SK-N-SH treated with all-trans-retinoic acid at 6 μM for 48 hours (cell line): ENCODE results near the gene MYT1.

Experiments used
- ATAC-seq: fragments of 200-7000 bp; cut with Tn5 transposase; 3 replicates; pipeline ENCODE4 v1.9.1; 2020; ENCODE audit warnings: mild to moderate bottlenecking, moderate library complexity
- ARNTL ChIP-seq: fragments of 450-650 bp; formaldehyde crosslinking; IDR thresholded peaks from 2 replicates; pipeline ENCODE4 v1.5.0; 2020; ENCODE audit warnings: low read depth, mild to moderate bottlenecking, moderate library complexity, borderline replicate concordance
- BACH2 ChIP-seq: fragments of 250-450 bp; sonication (Bioruptor Pico); IDR thresholded peaks from 2 replicates; pipeline ENCODE4 v1.9.0; 2021; ENCODE audit warnings: mild to moderate bottlenecking, borderline replicate concordance
- CSDC2 ChIP-seq: fragments of 250-450 bp; sonication (Bioruptor Pico); IDR thresholded peaks from 2 replicates; pipeline ENCODE4 v1.5.0; 2020; ENCODE audit warnings: mild to moderate bottlenecking, moderate library complexity
- ESRRG ChIP-seq: fragments of 250-450 bp; sonication (Bioruptor Pico); IDR thresholded peaks from 2 replicates; pipeline ENCODE4 v1.6.1; 2021; ENCODE audit warnings: mild to moderate bottlenecking
- GLIS3 ChIP-seq: fragments of 250-450 bp; sonication (Bioruptor Pico); IDR thresholded peaks from 2 replicates; pipeline ENCODE4 v1.5.0; 2020; ENCODE audit warnings: mild to moderate bottlenecking, moderate library complexity
- ISL1 ChIP-seq: fragments of 250-450 bp; sonication (Bioruptor Pico); IDR thresholded peaks from 2 replicates; pipeline ENCODE4 v2.1.2; 2022; ENCODE audit warnings: mild to moderate bottlenecking, moderate library complexity
- OSR1 ChIP-seq: fragments of 250-450 bp; sonication (Bioruptor Pico); IDR thresholded peaks from 2 replicates; pipeline ENCODE4 v1.8.0; 2022; ENCODE audit warnings: moderate library complexity, mild to moderate bottlenecking, inconsistent platforms
- PPARA ChIP-seq: fragments of 250-450 bp; sonication (Bioruptor Pico); IDR thresholded peaks from 2 replicates; pipeline ENCODE4 v1.5.0; 2020; ENCODE audit warnings: mild to moderate bottlenecking, borderline replicate concordance
- RARB ChIP-seq: fragments of 250-450 bp; sonication (Bioruptor Pico); IDR thresholded peaks from 2 replicates; pipeline ENCODE4 v1.8.0; 2021; ENCODE audit warnings: mild to moderate bottlenecking, moderate library complexity
- SNAI2 ChIP-seq: fragments of 250-450 bp; sonication (Bioruptor Pico); IDR thresholded peaks from 2 replicates; pipeline ENCODE4 v1.5.0; 2020; ENCODE audit warnings: mild to moderate bottlenecking, moderate library complexity
- TCF4 ChIP-seq: fragments of 250-450 bp; sonication (Bioruptor Pico); IDR thresholded peaks from 2 replicates; pipeline ENCODE4 v1.8.0; 2021; ENCODE audit warnings: mild to moderate bottlenecking, moderate library complexity, borderline replicate concordance
- TOX ChIP-seq: fragments of 250-450 bp; sonication (Bioruptor Pico); IDR thresholded peaks from 2 replicates; pipeline ENCODE4 v1.8.0; 2021; ENCODE audit warnings: mild to moderate bottlenecking, moderate library complexity, borderline replicate concordance
- TSHZ2 ChIP-seq: fragments of 250-450 bp; sonication (Bioruptor Pico); IDR thresholded peaks from 2 replicates; pipeline ENCODE4 v1.5.0; 2020; ENCODE audit warnings: mild to moderate bottlenecking, moderate library complexity
- ZC3H10 ChIP-seq: fragments of 250-450 bp; sonication (Bioruptor Pico); IDR thresholded peaks from 2 replicates; pipeline ENCODE4 v1.5.1; 2021; ENCODE audit warnings: mild to moderate bottlenecking, moderate library complexity
- ZFP3 ChIP-seq: fragments of 250-450 bp; sonication (Bioruptor Pico); IDR thresholded peaks from 2 replicates; pipeline ENCODE4 v1.5.0; 2020; ENCODE audit warnings: mild to moderate bottlenecking, moderate library complexity
- ZFP30 ChIP-seq: fragments of 450-650 bp; formaldehyde crosslinking; IDR thresholded peaks from 2 replicates; pipeline ENCODE4 v1.5.0; 2022; ENCODE audit warnings: mild to moderate bottlenecking, moderate library complexity
- ZNF565 ChIP-seq: fragments of 450-650 bp; formaldehyde crosslinking; conservative IDR thresholded peaks from 2 replicates; pipeline ENCODE4 v1.5.0; 2020; ENCODE audit warnings: low read depth, mild to moderate bottlenecking, moderate library complexity
- ZNF70 ChIP-seq: fragments of 450-650 bp; formaldehyde crosslinking; IDR thresholded peaks from 2 replicates; pipeline ENCODE4 v1.5.0; 2020; ENCODE audit warnings: mild to moderate bottlenecking, moderate library complexity
- ZNF8 ChIP-seq: fragments of 450-650 bp; formaldehyde crosslinking; IDR thresholded peaks from 2 replicates; pipeline ENCODE4 v1.5.0; 2020; ENCODE audit warnings: mild to moderate bottlenecking, moderate library complexity
- TF ChIP-seq, protein P1 (sequence below): fragments of 250-450 bp; sonication (Bioruptor Pico); IDR thresholded peaks from 2 replicates; pipeline ENCODE4 v1.5.1; 2020; ENCODE audit warnings: low read depth, mild to moderate bottlenecking, moderate library complexity
- TF ChIP-seq, protein P2 (sequence below): fragments of 250-450 bp; sonication (Bioruptor Pico); IDR thresholded peaks from 2 replicates; pipeline ENCODE4 v1.5.1; 2021; ENCODE audit warnings: mild to moderate bottlenecking, moderate library complexity

The MYT1 gene

DNA sequence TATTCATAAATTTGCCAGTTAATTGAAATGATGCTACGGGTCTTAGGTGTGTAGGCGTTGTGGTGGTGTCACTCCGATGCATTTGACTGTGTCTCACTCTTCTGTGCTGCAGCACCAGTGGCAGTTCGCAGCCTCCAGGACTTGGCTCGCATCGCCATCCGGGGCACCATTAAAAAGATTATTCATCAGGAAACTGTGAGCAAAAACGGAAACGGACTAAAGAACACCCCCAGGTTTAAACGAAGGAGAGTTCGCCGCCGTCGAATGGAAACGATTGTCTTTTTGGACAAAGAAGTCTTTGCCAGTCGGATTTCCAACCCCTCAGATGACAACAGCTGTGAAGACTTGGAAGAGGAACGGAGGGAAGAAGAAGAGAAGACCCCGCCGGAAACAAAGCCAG, 108.9 kb downstream of the MYT1 start:
- no peak for TF ChIP-seq PPARA
- TF ChIP-seq, all 23 proteins: peak for 0
- ATAC-seq, result no peak

- no peak for ATAC-seq
- no peak for TF ChIP-seq CSDC2 (CRISPR knock-in tag)
- no peak for TF ChIP-seq TSHZ2 (CRISPR knock-in tag)
- no peak for TF ChIP-seq SNAI2
- no peak for TF ChIP-seq RARB (CRISPR knock-in tag)
- no peak for TF ChIP-seq ZNF565 (CRISPR knock-in tag)
- TF ChIP-seq ZC3H10 (CRISPR knock-in tag), result no peak
- TF ChIP-seq, protein P1, sequence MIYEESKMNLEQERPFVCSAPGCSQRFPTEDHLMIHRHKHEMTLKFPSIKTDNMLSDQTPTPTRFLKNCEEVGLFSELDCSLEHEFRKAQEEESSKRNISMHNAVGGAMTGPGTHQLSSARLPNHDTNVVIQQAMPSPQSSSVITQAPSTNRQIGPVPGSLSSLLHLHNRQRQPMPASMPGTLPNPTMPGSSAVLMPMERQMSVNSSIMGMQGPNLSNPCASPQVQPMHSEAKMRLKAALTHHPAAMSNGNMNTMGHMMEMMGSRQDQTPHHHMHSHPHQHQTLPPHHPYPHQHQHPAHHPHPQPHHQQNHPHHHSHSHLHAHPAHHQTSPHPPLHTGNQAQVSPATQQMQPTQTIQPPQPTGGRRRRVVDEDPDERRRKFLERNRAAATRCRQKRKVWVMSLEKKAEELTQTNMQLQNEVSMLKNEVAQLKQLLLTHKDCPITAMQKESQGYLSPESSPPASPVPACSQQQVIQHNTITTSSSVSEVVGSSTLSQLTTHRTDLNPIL (CRISPR knock-in tag), result no peak
- no peak for TF ChIP-seq ESRRG
- no peak for TF ChIP-seq ZFP3 (CRISPR knock-in tag)
- no peak for TF ChIP-seq ISL1 (CRISPR knock-in tag)
- TF ChIP-seq TCF4 (CRISPR knock-in tag), result no peak
- no peak for TF ChIP-seq TOX (CRISPR knock-in tag)
- TF ChIP-seq ZFP30 (CRISPR knock-in tag), result no peak
- no peak for TF ChIP-seq ARNTL (CRISPR knock-in tag)
- TF ChIP-seq ZNF70 (CRISPR knock-in tag), result no peak
- TF ChIP-seq ZNF8 (CRISPR knock-in tag), result no peak
- TF ChIP-seq PPARA, result no peak
- no peak for TF ChIP-seq BACH2 (CRISPR knock-in tag)
- TF ChIP-seq OSR1, result no peak
Measured at GRCh38 chr20:64276817-64277216, 112.6 kb downstream of the MYT1 start.

DNA sequence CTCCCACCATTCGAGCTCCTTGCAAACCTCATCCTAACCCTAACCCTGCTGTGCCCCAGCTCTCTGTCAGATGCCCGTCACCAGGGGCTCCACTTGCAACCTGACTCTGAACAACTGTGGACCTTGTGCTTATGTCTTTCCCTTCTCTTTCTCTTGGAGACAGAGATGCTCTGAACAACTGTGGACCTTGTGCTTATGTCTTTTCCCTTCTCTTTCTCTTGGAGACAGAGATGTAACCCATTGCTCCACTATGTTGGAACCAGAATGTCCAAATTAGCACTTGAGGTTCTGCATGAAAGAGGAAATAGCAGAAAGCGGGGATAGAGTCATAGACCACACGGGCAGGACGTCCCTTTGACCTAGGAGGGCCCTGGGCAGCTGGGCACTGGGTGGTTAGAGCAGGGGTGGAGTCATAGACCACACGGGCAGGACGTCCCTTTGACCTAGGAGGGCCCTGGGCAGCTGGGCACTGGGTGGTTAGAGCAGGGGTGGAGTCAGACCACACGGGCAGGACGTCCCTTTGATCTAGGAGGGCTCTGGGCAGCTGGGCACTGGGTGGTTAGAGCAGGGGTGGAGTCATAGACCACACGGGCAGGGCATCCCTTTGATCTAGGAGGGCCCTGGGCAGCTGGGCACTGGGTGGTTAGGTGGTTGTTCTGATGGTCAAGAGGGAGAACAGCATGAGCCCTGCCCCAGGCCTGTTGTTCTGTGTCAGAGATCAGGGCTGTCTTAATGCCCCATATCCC, 113.5 kb downstream of the MYT1 start:
- ATAC-seq, result no peak
- no peak for TF ChIP-seq ZFP30 (CRISPR knock-in tag)
- no peak for TF ChIP-seq GLIS3 (CRISPR knock-in tag)
- TF ChIP-seq, protein P1 (CRISPR knock-in tag), result no peak
- no peak for TF ChIP-seq ESRRG
- no peak for TF ChIP-seq ZC3H10 (CRISPR knock-in tag)
- TF ChIP-seq ISL1 (CRISPR knock-in tag), result no peak
- TF ChIP-seq PPARA, result no peak
- TF ChIP-seq RARB (CRISPR knock-in tag), result no peak
- TF ChIP-seq CSDC2 (CRISPR knock-in tag), result no peak
- no peak for TF ChIP-seq OSR1
- TF ChIP-seq, protein P2, sequence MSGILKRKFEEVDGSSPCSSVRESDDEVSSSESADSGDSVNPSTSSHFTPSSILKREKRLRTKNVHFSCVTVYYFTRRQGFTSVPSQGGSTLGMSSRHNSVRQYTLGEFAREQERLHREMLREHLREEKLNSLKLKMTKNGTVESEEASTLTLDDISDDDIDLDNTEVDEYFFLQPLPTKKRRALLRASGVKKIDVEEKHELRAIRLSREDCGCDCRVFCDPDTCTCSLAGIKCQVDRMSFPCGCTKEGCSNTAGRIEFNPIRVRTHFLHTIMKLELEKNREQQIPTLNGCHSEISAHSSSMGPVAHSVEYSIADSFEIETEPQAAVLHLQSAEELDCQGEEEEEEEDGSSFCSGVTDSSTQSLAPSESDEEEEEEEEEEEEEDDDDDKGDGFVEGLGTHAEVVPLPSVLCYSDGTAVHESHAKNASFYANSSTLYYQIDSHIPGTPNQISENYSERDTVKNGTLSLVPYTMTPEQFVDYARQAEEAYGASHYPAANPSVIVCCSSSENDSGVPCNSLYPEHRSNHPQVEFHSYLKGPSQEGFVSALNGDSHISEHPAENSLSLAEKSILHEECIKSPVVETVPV, result no peak
- TF ChIP-seq ZFP3 (CRISPR knock-in tag), result no peak
- TF ChIP-seq SNAI2, result no peak
- no peak for TF ChIP-seq ZNF565 (CRISPR knock-in tag)
- no peak for TF ChIP-seq ARNTL (CRISPR knock-in tag)
- no peak for TF ChIP-seq TSHZ2 (CRISPR knock-in tag)
- TF ChIP-seq TCF4 (CRISPR knock-in tag), result no peak
- no peak for TF ChIP-seq ZNF70 (CRISPR knock-in tag)
- no peak for TF ChIP-seq BACH2 (CRISPR knock-in tag)
- TF ChIP-seq, all 23 proteins: peak for 0
